ENCODE measurements around the gene GIPC1.
A peak's percentile ranks its signal among the peaks of the same experiment; 100 is the strongest.

Gene GIPC1

GRCh38 chr19:14492756-14493337, 3.1 kb downstream of the GIPC1 start:
- no peak for TF ChIP-seq CTCF (IDR thresholded peaks at IDR 0.05; ENCODE audit: low read depth, low read length, missing control alignments)
- no peak for DNase-seq (ENCODE audit: low read depth)
- no peak overlapping the region for H3K4me3 ChIP-seq (ENCODE audit: low read depth, low read length)

GRCh38 chr19:14487370-14488125, 8.4 kb downstream of the GIPC1 start:
- no peak for DNase-seq (ENCODE audit: low read depth)

GRCh38 chr19:14482172-14482941, 13.6 kb downstream of the GIPC1 start:
- no peak for DNase-seq (ENCODE audit: low read depth)
- no peak for TF ChIP-seq CTCF (IDR thresholded peaks at IDR 0.05; ENCODE audit: low read depth, low read length, missing control alignments)
- no peak overlapping the region for H3K4me3 ChIP-seq (ENCODE audit: low read depth, low read length)

More at GRCh38 chr19:14487370-14488125, 8.4 kb downstream of the GIPC1 start:
- no peak overlapping the region for H3K4me3 ChIP-seq (ENCODE audit: low read depth, low read length)
- no peak for TF ChIP-seq CTCF (IDR thresholded peaks at IDR 0.05; ENCODE audit: low read depth, low read length, missing control alignments)

DNA sequence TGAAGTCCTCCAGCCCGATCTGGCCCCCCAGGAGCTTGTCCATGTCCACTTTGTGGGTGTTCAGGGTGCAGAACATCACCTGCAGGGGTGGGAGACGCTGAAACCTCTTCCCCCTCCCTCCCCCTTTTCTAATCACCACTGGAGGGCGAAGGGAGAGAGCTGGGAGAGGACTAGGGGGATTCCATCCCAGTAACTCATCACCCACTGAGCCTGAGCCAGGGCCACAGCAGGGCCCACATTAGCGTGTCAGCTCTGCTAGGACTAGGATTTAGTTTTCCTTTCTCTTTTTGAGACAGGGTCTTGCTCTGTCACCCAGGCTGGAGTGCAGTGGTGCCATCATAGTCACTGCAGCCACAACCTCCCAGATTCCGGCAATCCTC, 15.2 kb downstream of the GIPC1 start:
- no peak overlapping the region for H3K4me3 ChIP-seq (ENCODE audit: low read depth, low read length)
- TF ChIP-seq CTCF (IDR thresholded peaks at IDR 0.05; ENCODE audit: low read depth, low read length, missing control alignments), result no peak
- no peak for DNase-seq (ENCODE audit: low read depth)

DNA sequence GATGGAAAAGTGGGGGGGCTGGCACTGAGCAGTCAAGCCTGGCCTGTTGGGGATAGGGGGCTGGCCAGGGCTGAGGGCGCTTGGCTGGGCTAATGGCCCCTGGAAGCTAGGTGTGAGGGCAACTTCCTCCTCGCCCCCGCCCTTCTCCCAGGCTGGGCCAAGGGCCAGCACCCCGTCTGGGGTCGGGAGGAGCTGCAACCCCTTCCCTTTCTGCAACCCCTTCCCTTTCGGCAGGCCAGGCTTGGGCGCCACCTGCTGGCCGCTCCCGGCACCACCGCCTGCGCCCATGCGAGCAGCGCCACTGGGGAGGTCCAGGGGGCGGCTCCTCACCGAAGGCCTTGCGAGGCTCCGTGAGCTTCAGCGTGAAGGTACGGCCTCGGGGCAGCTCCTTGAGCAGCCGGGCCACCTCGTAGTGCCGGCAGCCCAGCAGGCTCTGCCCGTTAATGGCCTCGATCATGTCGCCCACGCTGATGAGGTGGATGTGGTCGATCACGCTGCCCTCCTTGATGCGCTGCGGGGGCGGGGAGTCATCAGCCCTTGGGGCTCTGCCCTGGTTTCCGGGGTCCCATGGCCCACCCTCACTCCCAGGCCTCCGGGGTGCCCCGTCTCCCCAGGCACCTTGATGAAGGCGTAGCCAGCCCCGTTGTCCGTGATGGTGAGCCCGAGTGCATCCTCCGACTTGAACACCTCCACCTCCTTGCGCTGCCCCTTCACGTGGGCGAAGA, 15.8 kb downstream of the GIPC1 start:
- peak overlapping the region; percentile 28; the same call in 1 of the 2 replicates for H3K4me3 ChIP-seq (ENCODE audit: low read depth, low read length)
- no peak for DNase-seq (ENCODE audit: low read depth)

More for the DNA sequence above, 15.8 kb downstream of the GIPC1 start:
- peak; percentile 96 for TF ChIP-seq CTCF (IDR thresholded peaks at IDR 0.05; ENCODE audit: low read depth, low read length, missing control alignments)

Data from GM12864 (cell line).